Measurements from ENCODE around the gene NUTM2F.
"Not testable (repeated sequence)": the region's sequence is repeated elsewhere in the genome, so short reads cannot be mapped to it uniquely, and the experiment has no call there.

DNA sequence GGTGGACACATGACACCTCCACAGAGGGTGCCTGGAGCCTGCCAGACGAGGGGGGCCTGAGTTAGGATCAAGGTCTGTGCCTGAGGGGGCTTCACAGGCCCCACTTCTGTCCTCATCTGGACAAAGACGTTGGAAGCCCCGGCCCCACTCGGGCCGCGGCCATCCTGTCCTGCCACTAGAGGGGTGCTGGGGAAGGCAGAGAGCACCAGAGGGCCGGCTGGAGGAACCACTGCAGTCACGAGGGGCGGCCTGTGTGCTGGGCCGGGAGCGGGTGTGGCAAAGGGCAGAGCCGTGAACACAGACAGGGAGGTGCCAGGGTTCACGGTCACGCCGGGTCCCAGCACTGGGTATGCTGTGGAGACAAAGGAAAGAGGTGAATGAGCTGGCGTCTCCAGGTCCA, 2.9 kb downstream of the NUTM2F start:
- not testable (repeated sequence) for TF ChIP-seq EZH2 (IDR thresholded peaks at IDR 0.05; ENCODE audit: borderline replicate concordance, insufficient read depth, low read depth, low read length, poor library complexity, severe bottlenecking); CTCF (IDR thresholded peaks at IDR 0.05)

Data from B cell (primary cell).